ENCODE data around the gene PIP4K2C. TPM values are rescaled to one million over a fixed set of nuclear protein-coding genes. Genes with fewer than 3 reads are reported as not detected.

The PIP4K2C gene
- total RNA-seq, 2 experiments from 2014 or later, result 15.1 to 17.3 TPM

GRCh38 chr12:57626111-57626920, 35.3 kb downstream of the PIP4K2C start:
- no peaks in the 10 kb centered on the region for H3K36me3 ChIP-seq (ENCODE audit: insufficient read depth, low read length)
- peaks cover 89 to 95% of the 10 kb centered on the region in 2 experiments for H3K27me3 ChIP-seq (ENCODE audit: control insufficient read depth in 1 of 2, insufficient read depth in 2 of 2, low read length in 2 of 2)
- H3K9me3 Mint-ChIP-seq, result no peaks in the 10 kb centered on the region
- ChIA-PET CTCF (interaction anchor here (1.3 kb wide), 1 partner anchor 43 kb away, joined by 6 read pairs; no protein-coding TSS in a partner anchor), POLR2A (no interaction called here)
- peaks cover 24% of the 10 kb centered on the region for H3K4me1 Mint-ChIP-seq (ENCODE audit: low read depth)
- TF ChIP-seq CTCF (IDR thresholded peaks at IDR 0.05), result no peak
- peaks cover 0 to 14% of the 10 kb centered on the region in 2 experiments for H3K9me3 ChIP-seq (ENCODE audit: control insufficient read depth in 1 of 2, insufficient read depth in 1 of 2, low read length in 2 of 2)
- peak in 1 of 14 experiments; percentile 5 for DNase-seq
- peaks cover 24% of the 10 kb centered on the region for H3K4me1 ChIP-seq (ENCODE audit: insufficient read depth, low read length)
- H3K4me3 Mint-ChIP-seq, result no peak overlapping the region
- H3K4me3 ChIP-seq (ENCODE audit: low read length), result no peak overlapping the region
- H3K36me3 Mint-ChIP-seq (ENCODE audit: low read depth), result no peaks in the 10 kb centered on the region
- ATAC-seq (ENCODE audit: poor library complexity), result no peak
- peaks cover 98% of the 10 kb centered on the region for H3K27me3 Mint-ChIP-seq
- H3K27ac Mint-ChIP-seq, result no peak overlapping the region
- intact Hi-C loops (cut with DNase I, micrococcal nuclease), result loop anchor here in 1 of 2 experiments (5.0 kb wide), 1 partner anchor 116 kb away; no protein-coding TSS in a partner anchor
- no peak overlapping the region for H3K27ac ChIP-seq (ENCODE audit: low read depth in 1 of 2, low read length in 2 of 2)

GRCh38 chr12:57626921-57627445, 36.0 kb downstream of the PIP4K2C start:
- no peak overlapping the region for H3K27ac Mint-ChIP-seq
- intact Hi-C loops (cut with DNase I, micrococcal nuclease), result loop anchor here in 1 of 2 experiments (5.0 kb wide), 1 partner anchor 115 kb away; no protein-coding TSS in a partner anchor
- CTCF ChIA-PET, result interaction anchor here (1.3 to 1.8 kb wide), 2 partner anchors 39 to 44 kb away, joined by 4 to 6 read pairs; no protein-coding TSS in a partner anchor

More at GRCh38 chr12:57626921-57627445, 36.0 kb downstream of the PIP4K2C start:
- H3K4me1 Mint-ChIP-seq (ENCODE audit: low read depth), result peaks cover 18% of the 10 kb centered on the region
- Histone ChIP-seq H3K9me3 (ENCODE audit: control insufficient read depth in 1 of 2, insufficient read depth in 1 of 2, low read length in 2 of 2) (peaks cover 0 to 11% of the 10 kb centered on the region in 2 experiments), H3K4me1 (ENCODE audit: insufficient read depth, low read length) (peaks cover 21% of the 10 kb centered on the region), H3K27ac (ENCODE audit: low read depth in 1 of 2, low read length in 2 of 2) (no peak overlapping the region), H3K36me3 (ENCODE audit: insufficient read depth, low read length) (no peaks in the 10 kb centered on the region), H3K4me3 (ENCODE audit: low read length) (no peak overlapping the region), H3K27me3 (ENCODE audit: control insufficient read depth in 1 of 2, insufficient read depth in 2 of 2, low read length in 2 of 2) (peaks cover 89 to 96% of the 10 kb centered on the region in 2 experiments)
- H3K9me3 Mint-ChIP-seq, result no peaks in the 10 kb centered on the region
- DNase-seq (no peak), ATAC-seq (ENCODE audit: poor library complexity) (no peak)
- no peak overlapping the region for H3K4me3 Mint-ChIP-seq
- TF ChIP-seq CTCF (IDR thresholded peaks at IDR 0.05), result no peak
- POLR2A ChIA-PET, result no interaction called here
- H3K27me3 Mint-ChIP-seq, result peaks cover 97% of the 10 kb centered on the region
- H3K36me3 Mint-ChIP-seq (ENCODE audit: low read depth), result no peaks in the 10 kb centered on the region
